HEK293T (cell line): ENCODE measurements around the gene RAP1GDS1.
A peak's percentile ranks its signal among the peaks of the same experiment; 100 is the strongest.

ENCODE experiments used
- CTBP1 ChIP-seq: fragments of 450-650 bp; IDR thresholded peaks from 2 replicates; pipeline ENCODE4 v1.6.1; 2016; ENCODE audit warnings: borderline replicate concordance
- FOXK2 ChIP-seq: fragments of 450-650 bp; IDR thresholded peaks from 2 replicates; pipeline ENCODE4 v1.6.1; 2016; ENCODE audit warnings: mild to moderate bottlenecking
- NFRKB ChIP-seq: fragments of 450-650 bp; IDR thresholded peaks from 2 replicates; pipeline ENCODE4 v1.6.1; 2016; ENCODE audit warnings: mild to moderate bottlenecking, moderate library complexity
- SP1 ChIP-seq: fragments of 450-650 bp; IDR thresholded peaks from 2 replicates; pipeline ENCODE4 v1.6.1; 2017
- SUZ12 ChIP-seq: fragments of 450-650 bp; IDR thresholded peaks from 2 replicates; pipeline ENCODE4 v1.6.1; 2016; ENCODE audit warnings: mild to moderate bottlenecking

DNA sequence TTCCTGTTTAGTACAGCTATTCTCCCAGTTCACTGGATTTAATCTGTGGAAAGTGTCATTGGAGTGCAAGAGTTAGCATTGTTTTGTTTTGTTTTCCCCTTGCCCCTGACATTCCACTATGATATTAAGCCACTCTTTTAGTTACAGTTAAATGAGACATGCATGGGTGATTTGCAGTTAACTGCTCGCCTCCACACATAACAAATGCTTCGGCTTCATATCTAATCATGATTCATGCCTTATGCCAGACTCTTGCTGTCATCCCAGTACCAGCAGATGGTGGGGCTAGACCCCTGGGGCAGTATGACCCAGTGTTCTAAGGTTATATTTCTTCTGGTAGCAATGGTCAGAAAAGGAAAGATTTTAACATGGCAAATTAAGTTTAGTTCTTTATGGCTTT is 80.1 kb downstream of the RAP1GDS1 start:
- TF ChIP-seq SP1 (no peak), FOXK2 (no peak), NFRKB (no peak), SUZ12 (no peak), CTBP1 (0 out of 2 replicates have a peak, but pooled peaks have one; percentile 14)
